GM12801 (cell line): ENCODE results near the gene TAS2R14.

Experiments
- CTCF ChIP-seq: IDR thresholded peaks from one replicate; pipeline ENCODE4 v1.5.1; 2011; ENCODE audit warnings: control low read depth; ENCODE audit not compliant: insufficient read length; ENCODE audit errors: extremely low read depth

Gene TAS2R14

GRCh38 chr12:10941369-10941768 is 2.3 kb upstream of the TAS2R14 start:
- no peak for TF ChIP-seq CTCF

- no peak for TF ChIP-seq CTCF
These were observed 1.3 kb upstream of the TAS2R14 start for GRCh38 chr12:10940389-10940788.

- TF ChIP-seq CTCF, result no peak
These were observed 2.6 kb downstream of the TAS2R14 start for GRCh38 chr12:10936506-10936905.

GRCh38 chr12:10928746-10929286 is 10.2 kb downstream of the TAS2R14 start, which contains the start of gene PRH2:
Gene PRH2 (plus strand): TSS chr12:10929236. CDS start chr12:10929274, 38 bp downstream.
- TF ChIP-seq CTCF, result no peak

- TF ChIP-seq CTCF, result no peak
These were observed 12.8 kb downstream of the TAS2R14 start for GRCh38 chr12:10926269-10926668.

- TF ChIP-seq CTCF, result no peak
These were observed 19.3 kb downstream of the TAS2R14 start for GRCh38 chr12:10919809-10920208.

GRCh38 chr12:10910380-10910779 is 28.7 kb downstream of the TAS2R14 start:
- no peak for TF ChIP-seq CTCF

GRCh38 chr12:10909462-10909861 is 29.6 kb downstream of the TAS2R14 start, which contains the start of gene TAS2R13:
Gene TAS2R13 (minus strand): TSS chr12:10909562. CDS start chr12:10909298, 264 bp downstream.
- no peak for TF ChIP-seq CTCF
